ENCODE results near the gene ERC2.

The ERC2 gene

DNA sequence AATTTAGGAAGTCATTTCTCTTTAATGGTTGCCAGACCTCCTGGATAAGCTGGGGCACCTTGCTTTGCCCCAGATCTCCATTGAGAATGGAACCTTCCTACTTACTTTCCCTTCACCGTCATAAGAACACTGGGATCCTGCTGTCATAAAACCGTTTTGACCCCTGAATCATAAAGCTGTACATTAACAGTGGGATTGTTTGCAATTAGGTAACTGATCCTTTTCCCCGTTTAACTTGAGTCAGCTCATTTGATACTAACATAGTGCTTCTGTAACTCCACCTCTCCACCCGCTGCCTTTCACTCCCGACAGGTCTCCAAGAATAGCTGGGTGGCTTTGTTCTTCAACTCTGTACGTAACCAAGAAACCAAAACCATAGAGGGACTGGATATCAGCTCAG, 673.0 kb downstream of the ERC2 start:
- H3K4me1 ChIP-seq (ENCODE audit: insufficient read depth, low read length): no peaks in the 10 kb centered on the region
- H3K4me3 ChIP-seq (ENCODE audit: low read depth in 1 of 2, low read length in 2 of 2): no peak overlapping the region
- no peaks in the 10 kb centered on the region for H3K36me3 ChIP-seq (ENCODE audit: insufficient read depth, low read length)
- H3K9ac ChIP-seq (ENCODE audit: low read length): no peak overlapping the region
- H3K27ac ChIP-seq (ENCODE audit: low read depth, low read length): no peak overlapping the region
- H3K27me3 ChIP-seq (ENCODE audit: control insufficient read depth in 1 of 2, insufficient read depth in 2 of 2, low read length in 2 of 2): no peaks in the 10 kb centered on the region
- H3K9me3 ChIP-seq (ENCODE audit: low read length): no peaks in the 10 kb centered on the region

GRCh38 chr3:55792742-55793141, 675.5 kb downstream of the ERC2 start:
- Histone ChIP-seq H3K36me3 (ENCODE audit: insufficient read depth, low read length) (no peaks in the 10 kb centered on the region), H3K27me3 (ENCODE audit: control insufficient read depth in 1 of 2, insufficient read depth in 2 of 2, low read length in 2 of 2) (no peaks in the 10 kb centered on the region), H3K9me3 (ENCODE audit: low read length) (no peaks in the 10 kb centered on the region), H3K9ac (ENCODE audit: low read length) (no peak overlapping the region), H3K27ac (ENCODE audit: low read depth, low read length) (no peak overlapping the region), H3K4me3 (ENCODE audit: low read depth in 1 of 2, low read length in 2 of 2) (no peak overlapping the region), H3K4me1 (ENCODE audit: insufficient read depth, low read length) (no peaks in the 10 kb centered on the region)

GRCh38 chr3:55792009-55792408, 676.3 kb downstream of the ERC2 start:
- H3K27ac ChIP-seq (ENCODE audit: low read depth, low read length): no peak overlapping the region
- no peaks in the 10 kb centered on the region for H3K4me1 ChIP-seq (ENCODE audit: insufficient read depth, low read length)
- no peaks in the 10 kb centered on the region for H3K27me3 ChIP-seq (ENCODE audit: control insufficient read depth in 1 of 2, insufficient read depth in 2 of 2, low read length in 2 of 2)
- H3K36me3 ChIP-seq (ENCODE audit: insufficient read depth, low read length): no peaks in the 10 kb centered on the region
- H3K9me3 ChIP-seq (ENCODE audit: low read length): no peaks in the 10 kb centered on the region
- H3K4me3 ChIP-seq (ENCODE audit: low read depth in 1 of 2, low read length in 2 of 2): no peak overlapping the region
- no peak overlapping the region for H3K9ac ChIP-seq (ENCODE audit: low read length)

DNA sequence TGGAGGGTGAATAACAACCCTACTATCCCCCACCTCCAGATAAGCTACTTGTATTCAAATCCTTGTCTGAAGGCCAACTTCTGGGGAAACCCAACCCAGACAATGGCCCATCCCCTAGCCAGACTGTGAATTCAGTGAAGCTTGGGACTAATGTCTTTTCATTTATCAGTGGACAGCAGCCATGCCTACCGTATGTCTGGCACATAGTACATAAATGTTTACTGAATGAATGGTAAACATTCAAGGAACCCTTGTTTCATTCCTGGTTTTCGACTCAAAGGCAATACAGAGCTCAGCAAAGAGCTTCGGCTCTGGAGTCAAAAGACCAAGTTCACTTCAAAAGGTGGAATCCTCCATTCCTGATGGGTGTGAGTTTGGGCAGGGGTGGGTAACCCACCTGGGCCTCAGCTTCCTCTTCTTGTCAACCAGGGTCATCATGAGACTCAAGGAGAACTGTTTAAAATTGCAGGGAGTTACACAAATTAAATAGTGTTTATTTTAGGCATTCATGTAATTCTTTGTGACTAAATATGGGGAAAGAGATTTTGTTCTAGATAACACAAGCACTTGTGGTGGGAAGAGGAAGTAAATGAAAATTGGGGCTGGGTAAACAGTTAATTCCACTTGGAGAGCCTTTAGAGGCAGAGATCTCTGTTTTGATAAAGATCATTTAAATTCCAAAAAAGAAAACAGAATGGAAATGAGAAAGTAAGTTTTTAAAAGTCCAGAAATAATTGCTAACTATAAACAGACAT, 677.5 kb downstream of the ERC2 start:
- no peaks in the 10 kb centered on the region for H3K36me3 ChIP-seq (ENCODE audit: insufficient read depth, low read length)
- H3K9ac ChIP-seq (ENCODE audit: low read length): no peak overlapping the region
- no peak overlapping the region for H3K27ac ChIP-seq (ENCODE audit: low read depth, low read length)
- no peak overlapping the region for H3K4me3 ChIP-seq (ENCODE audit: low read depth in 1 of 2, low read length in 2 of 2)
- no peaks in the 10 kb centered on the region for H3K4me1 ChIP-seq (ENCODE audit: insufficient read depth, low read length)
- no peaks in the 10 kb centered on the region for H3K9me3 ChIP-seq (ENCODE audit: low read length)
- no peaks in the 10 kb centered on the region for H3K27me3 ChIP-seq (ENCODE audit: control insufficient read depth in 1 of 2, insufficient read depth in 2 of 2, low read length in 2 of 2)

DNA sequence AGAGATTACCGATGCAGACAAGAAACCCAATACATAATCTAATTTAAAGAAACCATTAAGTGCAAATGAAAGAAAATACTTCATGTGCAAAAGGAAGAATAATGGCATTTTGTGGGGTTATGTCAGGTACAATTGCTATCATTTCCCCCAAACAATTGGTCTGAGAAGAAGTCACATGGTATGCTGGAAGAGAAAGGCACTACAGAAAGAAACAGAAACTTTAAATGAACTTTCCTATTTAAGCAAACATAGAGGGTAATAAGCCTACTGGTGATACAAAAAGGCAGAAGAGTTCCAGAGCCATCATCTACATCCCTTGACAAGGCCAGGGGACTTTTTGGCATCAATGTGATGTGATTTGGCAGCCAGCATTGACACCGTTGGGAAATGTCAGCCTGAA, 678.8 kb downstream of the ERC2 start:
- H3K9me3 ChIP-seq (ENCODE audit: low read length): no peaks in the 10 kb centered on the region

GRCh38 chr3:55782807-55783206, 685.5 kb downstream of the ERC2 start:
- Histone ChIP-seq H3K27ac (ENCODE audit: low read depth, low read length) (no peak overlapping the region), H3K27me3 (ENCODE audit: control insufficient read depth in 1 of 2, insufficient read depth in 2 of 2, low read length in 2 of 2) (no peaks in the 10 kb centered on the region), H3K4me1 (ENCODE audit: insufficient read depth, low read length) (no peaks in the 10 kb centered on the region), H3K4me3 (ENCODE audit: low read depth in 1 of 2, low read length in 2 of 2) (no peak overlapping the region), H3K9me3 (ENCODE audit: low read length) (no peaks in the 10 kb centered on the region), H3K9ac (ENCODE audit: low read length) (no peak overlapping the region), H3K36me3 (ENCODE audit: insufficient read depth, low read length) (no peaks in the 10 kb centered on the region)

More for the DNA sequence above, 678.8 kb downstream of the ERC2 start:
- H3K4me3 ChIP-seq (ENCODE audit: low read depth in 1 of 2, low read length in 2 of 2): no peak overlapping the region
- no peak overlapping the region for H3K9ac ChIP-seq (ENCODE audit: low read length)
- no peak overlapping the region for H3K27ac ChIP-seq (ENCODE audit: low read depth, low read length)
- no peaks in the 10 kb centered on the region for H3K36me3 ChIP-seq (ENCODE audit: insufficient read depth, low read length)
- no peaks in the 10 kb centered on the region for H3K27me3 ChIP-seq (ENCODE audit: control insufficient read depth in 1 of 2, insufficient read depth in 2 of 2, low read length in 2 of 2)
- H3K4me1 ChIP-seq (ENCODE audit: insufficient read depth, low read length): no peaks in the 10 kb centered on the region

- no peaks in the 10 kb centered on the region for H3K9me3 ChIP-seq (ENCODE audit: low read length)
- H3K9ac ChIP-seq (ENCODE audit: low read length): no peak overlapping the region
- H3K36me3 ChIP-seq (ENCODE audit: insufficient read depth, low read length): no peaks in the 10 kb centered on the region
- no peaks in the 10 kb centered on the region for H3K27me3 ChIP-seq (ENCODE audit: control insufficient read depth in 1 of 2, insufficient read depth in 2 of 2, low read length in 2 of 2)
- H3K27ac ChIP-seq (ENCODE audit: low read depth, low read length): no peak overlapping the region
- no peaks in the 10 kb centered on the region for H3K4me1 ChIP-seq (ENCODE audit: insufficient read depth, low read length)
- no peak overlapping the region for H3K4me3 ChIP-seq (ENCODE audit: low read depth in 1 of 2, low read length in 2 of 2)
Measured at GRCh38 chr3:55782351-55782750, 685.9 kb downstream of the ERC2 start.

GRCh38 chr3:55780913-55781312, 687.4 kb downstream of the ERC2 start:
- no peak overlapping the region for H3K27ac ChIP-seq (ENCODE audit: low read depth, low read length)
- no peaks in the 10 kb centered on the region for H3K9me3 ChIP-seq (ENCODE audit: low read length)
- H3K4me1 ChIP-seq (ENCODE audit: insufficient read depth, low read length): no peaks in the 10 kb centered on the region
- no peaks in the 10 kb centered on the region for H3K36me3 ChIP-seq (ENCODE audit: insufficient read depth, low read length)
- no peak overlapping the region for H3K9ac ChIP-seq (ENCODE audit: low read length)
- no peaks in the 10 kb centered on the region for H3K27me3 ChIP-seq (ENCODE audit: control insufficient read depth in 1 of 2, insufficient read depth in 2 of 2, low read length in 2 of 2)
- H3K4me3 ChIP-seq (ENCODE audit: low read depth in 1 of 2, low read length in 2 of 2): no peak overlapping the region

- Histone ChIP-seq H3K4me1 (ENCODE audit: insufficient read depth, low read length) (no peaks in the 10 kb centered on the region), H3K4me3 (ENCODE audit: low read depth in 1 of 2, low read length in 2 of 2) (no peak overlapping the region), H3K36me3 (ENCODE audit: insufficient read depth, low read length) (no peaks in the 10 kb centered on the region), H3K27ac (ENCODE audit: low read depth, low read length) (no peak overlapping the region), H3K27me3 (ENCODE audit: control insufficient read depth in 1 of 2, insufficient read depth in 2 of 2, low read length in 2 of 2) (no peaks in the 10 kb centered on the region), H3K9ac (ENCODE audit: low read length) (no peak overlapping the region), H3K9me3 (ENCODE audit: low read length) (no peaks in the 10 kb centered on the region)
Measured at GRCh38 chr3:55779543-55779942, 688.7 kb downstream of the ERC2 start.

GRCh38 chr3:55775366-55776154, 692.7 kb downstream of the ERC2 start:
- no peak overlapping the region for H3K27ac ChIP-seq (ENCODE audit: low read depth, low read length)
- no peaks in the 10 kb centered on the region for H3K4me1 ChIP-seq (ENCODE audit: insufficient read depth, low read length)
- H3K9ac ChIP-seq (ENCODE audit: low read length): no peak overlapping the region

DNA sequence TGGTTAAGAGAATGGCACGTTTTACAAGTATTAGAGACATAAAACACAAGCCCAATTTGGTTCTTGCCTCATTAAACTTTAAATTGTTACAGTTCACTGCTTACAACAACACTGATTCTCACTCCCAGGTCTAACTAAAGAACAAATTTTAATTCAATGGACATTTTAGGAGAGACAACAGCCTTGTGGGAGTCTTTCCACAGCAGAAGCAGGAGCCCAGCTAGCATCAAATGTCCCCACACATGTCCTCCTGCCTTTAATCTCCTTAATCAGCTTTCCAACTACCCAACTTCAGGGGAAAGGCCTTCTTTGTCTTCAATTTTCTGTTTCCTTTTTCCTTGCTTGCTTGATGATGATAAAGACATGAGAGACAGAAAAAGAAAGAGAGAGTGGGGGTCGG, 693.4 kb downstream of the ERC2 start:
- H3K9ac ChIP-seq (ENCODE audit: low read length): no peak overlapping the region
- H3K27me3 ChIP-seq (ENCODE audit: control insufficient read depth in 1 of 2, insufficient read depth in 2 of 2, low read length in 2 of 2): no peaks in the 10 kb centered on the region
- no peaks in the 10 kb centered on the region for H3K9me3 ChIP-seq (ENCODE audit: low read length)
- no peaks in the 10 kb centered on the region for H3K36me3 ChIP-seq (ENCODE audit: insufficient read depth, low read length)
- H3K4me1 ChIP-seq (ENCODE audit: insufficient read depth, low read length): no peaks in the 10 kb centered on the region
- H3K27ac ChIP-seq (ENCODE audit: low read depth, low read length): no peak overlapping the region
- no peak overlapping the region for H3K4me3 ChIP-seq (ENCODE audit: low read depth in 1 of 2, low read length in 2 of 2)

More at GRCh38 chr3:55775366-55776154, 692.7 kb downstream of the ERC2 start:
- no peak overlapping the region for H3K4me3 ChIP-seq (ENCODE audit: low read depth in 1 of 2, low read length in 2 of 2)
- H3K36me3 ChIP-seq (ENCODE audit: insufficient read depth, low read length): no peaks in the 10 kb centered on the region
- no peaks in the 10 kb centered on the region for H3K9me3 ChIP-seq (ENCODE audit: low read length)
- H3K27me3 ChIP-seq (ENCODE audit: control insufficient read depth in 1 of 2, insufficient read depth in 2 of 2, low read length in 2 of 2): no peaks in the 10 kb centered on the region

Measured in muscle layer of colon (tissue), 2 donors.